ENCODE results near the gene WNK2. TPM values are rescaled to one million over a fixed set of nuclear protein-coding genes. Genes with fewer than 3 reads are reported as not detected.

WNK2 gene
- total and polyA plus RNA-seq, 2 of the 4 experiments (the other 2 are of a cell fraction) = not detected

DNA sequence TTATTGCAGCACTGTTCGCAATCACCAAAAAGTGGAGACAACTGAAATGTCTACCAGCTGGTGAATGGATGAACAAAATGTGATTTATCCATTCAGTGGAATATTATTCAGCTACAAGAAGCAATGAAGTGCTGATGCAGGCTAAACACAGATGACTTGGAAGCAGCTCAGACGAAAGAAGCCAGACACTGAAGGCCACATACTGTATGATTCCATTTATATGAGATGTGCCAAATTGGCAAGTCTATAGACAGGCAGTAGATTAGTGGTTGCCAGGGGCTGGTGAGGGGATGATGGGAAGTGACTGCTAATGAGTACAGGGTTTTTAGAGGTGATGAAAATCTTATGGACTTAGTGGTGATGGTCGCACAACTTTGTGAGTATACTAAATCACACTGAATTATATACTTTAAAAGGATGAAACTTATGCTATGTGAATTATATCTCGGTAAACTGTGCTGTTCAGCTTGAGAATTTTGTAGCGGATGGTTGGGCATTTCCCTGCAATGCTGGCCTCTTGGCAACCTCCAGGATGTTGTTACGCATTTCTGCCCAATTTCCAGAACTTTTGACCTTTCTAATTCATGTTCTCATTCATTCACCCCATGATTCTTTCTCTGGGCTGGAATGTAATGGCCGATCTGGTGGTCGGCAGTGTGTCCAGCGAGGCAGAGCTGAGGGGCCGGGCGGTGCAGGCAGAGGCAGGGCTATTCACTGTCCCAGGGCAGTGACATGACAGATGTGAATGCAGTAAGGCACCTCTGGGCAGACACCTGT is 22.0 kb upstream of the WNK2 start:
- 57% methylated on average over 6 of the region's 11 CpGs; no CpG with 5 or more reads in 1 of the 2 experiments for WGBS, 2 experiments (ENCODE audit: extremely low coverage in 2 of 2, insufficient read length in 1 of 2)
- no peaks in the 10 kb centered on the region for H3K79me1 ChIP-seq (ENCODE audit: low read depth in 1 of 2, low read length in 2 of 2)
- H3K4ac ChIP-seq (ENCODE audit: low read depth, low read length) = no peak overlapping the region
- H2BK120ac ChIP-seq (ENCODE audit: low read depth, low read length) = no peak overlapping the region
- TF ChIP-seq RCOR1 (IDR thresholded peaks at IDR 0.05; ENCODE audit: insufficient replicate concordance, low read length) (no peak), CEBPB (IDR thresholded peaks at IDR 0.05; ENCODE audit: low read depth, low read length) (no peak), RAD21 (IDR thresholded peaks at IDR 0.05; ENCODE audit: low read length) (no peak), MXI1 (IDR thresholded peaks at IDR 0.05; ENCODE audit: borderline replicate concordance, low read depth, low read length) (no peak), MAZ (IDR thresholded peaks at IDR 0.05; ENCODE audit: borderline replicate concordance, low read depth, low read length) (no peak)
- TF ChIP-seq, protein P1, sequence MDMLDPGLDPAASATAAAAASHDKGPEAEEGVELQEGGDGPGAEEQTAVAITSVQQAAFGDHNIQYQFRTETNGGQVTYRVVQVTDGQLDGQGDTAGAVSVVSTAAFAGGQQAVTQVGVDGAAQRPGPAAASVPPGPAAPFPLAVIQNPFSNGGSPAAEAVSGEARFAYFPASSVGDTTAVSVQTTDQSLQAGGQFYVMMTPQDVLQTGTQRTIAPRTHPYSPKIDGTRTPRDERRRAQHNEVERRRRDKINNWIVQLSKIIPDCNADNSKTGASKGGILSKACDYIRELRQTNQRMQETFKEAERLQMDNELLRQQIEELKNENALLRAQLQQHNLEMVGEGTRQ (IDR thresholded peaks at IDR 0.05; ENCODE audit: low read depth, low read length) = no peak
- H2BK5ac ChIP-seq (ENCODE audit: low read depth, low read length, poor library complexity, severe bottlenecking) = no peak overlapping the region
- intact Hi-C loops (cut with micrococcal nuclease) (loop anchor here (2.0 to 10.0 kb wide), 4 partner anchors 53 to 803 kb away; no protein-coding TSS in a partner anchor), in situ Hi-C loops (cut with MboI; ENCODE audit: low sequenced_read_pairs) (loop anchor here (5.0 to 25.0 kb wide), 2 partner anchors 145 to 800 kb away; partner anchors contain the start of gene BARX1), dilution Hi-C loops (cut with HindIII; ENCODE audit: low sequenced_read_pairs, unreplicated experiment) (no loop called here)
- no peak overlapping the region for H3K4me2 ChIP-seq (ENCODE audit: low read depth, low read length)
- no peak overlapping the region for H2BK20ac ChIP-seq (ENCODE audit: low read depth, low read length)
- 0 out of 2 replicates have a peak, but pooled peaks cover 3% of the 10 kb centered on the region for H4K20me1 ChIP-seq (ENCODE audit: insufficient read depth, low read length)
- no peak overlapping the region for H2AK5ac ChIP-seq (ENCODE audit: low read depth, low read length)
- H2AFZ ChIP-seq (replicated peaks; ENCODE audit: low read length, poor library complexity) = no peak overlapping the region
- no peaks in the 10 kb centered on the region for H3K9me3 ChIP-seq (ENCODE audit: control insufficient read depth, insufficient read depth, low read length)
- no peak overlapping the region for H3K9ac ChIP-seq (ENCODE audit: low read depth, low read length)
- no peaks in the 10 kb centered on the region for H3K36me3 ChIP-seq (ENCODE audit: control insufficient read depth, insufficient read depth, low read length)
- peaks cover 3% of the 10 kb centered on the region; the same call in 1 of the 2 replicates for H3K4me1 ChIP-seq (ENCODE audit: control insufficient read depth, insufficient read depth, low read length)
- H3K27me3 ChIP-seq (ENCODE audit: control insufficient read depth, insufficient read depth, low read length) = peaks cover 6% of the 10 kb centered on the region
- no peak overlapping the region for H4K5ac ChIP-seq (ENCODE audit: low read depth, low read length)
- H3K56ac ChIP-seq (ENCODE audit: extremely low read depth, insufficient read depth, low read length) = no peak overlapping the region
- H4K8ac ChIP-seq (ENCODE audit: low read depth in 2 of 2, low read length in 2 of 2) = no peak overlapping the region
- no peak for DNase-seq
- no peak overlapping the region for H4K91ac ChIP-seq (ENCODE audit: insufficient read depth, low read depth, low read length)
- no peak overlapping the region for H3K27ac ChIP-seq (ENCODE audit: insufficient read depth, low read length)
- no peak overlapping the region for H3K23ac ChIP-seq (ENCODE audit: low read depth, low read length)
- ChIA-PET POLR2A (ENCODE audit: unreplicated experiment) (no interaction called here), CTCF (interaction anchor here (1.4 kb wide), 1 partner anchor 143 kb away, joined by 3 read pairs; no protein-coding TSS in a partner anchor)
- no TSS peak for BruUV-seq (replicated peaks)
- no peak overlapping the region for H2BK15ac ChIP-seq (ENCODE audit: low read depth, low read length)
- no peak overlapping the region for H2AK9ac ChIP-seq (replicated peaks; ENCODE audit: low read depth, low read length, poor library complexity)
- no peak overlapping the region for H3K14ac ChIP-seq (replicated peaks; ENCODE audit: low read depth, low read length)
- H3K18ac ChIP-seq (ENCODE audit: low read depth, low read length) = no peak overlapping the region
- H3K9me1 ChIP-seq (ENCODE audit: insufficient read depth, low read length) = no peaks in the 10 kb centered on the region
- no peak for ATAC-seq (ENCODE audit: low read depth)
- no peak overlapping the region for H3K4me3 ChIP-seq (ENCODE audit: insufficient read depth, low read depth, low read length)

Data from IMR-90 (cell line).